BJ (cell line): ENCODE measurements around the gene DCANP1. TPM values are rescaled to one million over a fixed set of nuclear protein-coding genes. Genes with fewer than 3 reads are reported as not detected.
A peak's percentile ranks its signal among the peaks of the same experiment; 100 is the strongest.

Experiments used
- CTCF ChIA-PET: fragments of 350-600 bp; formaldehyde crosslinking; extraction: SDS; loops from one replicate; lab custom pipeline; 2021; ENCODE audit warnings: antibody characterized with exemption, inconsistent platforms; lab: Yijun Ruan, JAX
- POLR2A ChIA-PET: fragments of 300-600 bp; sonication (Branson Sonifier 250); formaldehyde crosslinking; extraction: SDS; loops from one replicate; lab custom pipeline; 2021; ENCODE audit warnings: antibody characterized with exemption; lab: Charles Lee
- DNase-seq: peaks from one replicate; pipeline ENCODE4 v3.0.0-alpha.2; 2011; ENCODE audit warnings: low read depth
- H3K27me3 ChIP-seq: 2 replicates; pipeline ENCODE4 v1.6.0; 2011; ENCODE audit warnings: low read length; ENCODE audit not compliant: control insufficient read depth, insufficient read depth
- H3K36me3 ChIP-seq: 2 replicates; pipeline ENCODE4 v1.5.1; 2011; ENCODE audit warnings: low read length; ENCODE audit not compliant: control insufficient read depth, insufficient read depth
- H3K4me3 ChIP-seq: 2 replicates; pipeline ENCODE4 v1.5.1; 2011; ENCODE audit warnings: low read depth, mild to moderate bottlenecking, control low read depth, low read length
- polyA plus RNA-seq: library from polyadenylated mRNA; depleted of rRNA; stranded (reverse); fragments of >200 nt; gene quantifications from 2 replicates; pipeline ENCODE4 v1.2.3, GENCODE V29; 2011
- TF ChIP-seq, protein P1 (sequence below): IDR thresholded peaks from 2 replicates; pipeline ENCODE4 v1.5.1; 2011; ENCODE audit warnings: low read depth, mild to moderate bottlenecking, control low read depth, inconsistent platforms, low read length, moderate library complexity; ENCODE audit not compliant: insufficient read depth

Gene DCANP1
- polyA plus RNA-seq, 1 experiment: not detected

DNA sequence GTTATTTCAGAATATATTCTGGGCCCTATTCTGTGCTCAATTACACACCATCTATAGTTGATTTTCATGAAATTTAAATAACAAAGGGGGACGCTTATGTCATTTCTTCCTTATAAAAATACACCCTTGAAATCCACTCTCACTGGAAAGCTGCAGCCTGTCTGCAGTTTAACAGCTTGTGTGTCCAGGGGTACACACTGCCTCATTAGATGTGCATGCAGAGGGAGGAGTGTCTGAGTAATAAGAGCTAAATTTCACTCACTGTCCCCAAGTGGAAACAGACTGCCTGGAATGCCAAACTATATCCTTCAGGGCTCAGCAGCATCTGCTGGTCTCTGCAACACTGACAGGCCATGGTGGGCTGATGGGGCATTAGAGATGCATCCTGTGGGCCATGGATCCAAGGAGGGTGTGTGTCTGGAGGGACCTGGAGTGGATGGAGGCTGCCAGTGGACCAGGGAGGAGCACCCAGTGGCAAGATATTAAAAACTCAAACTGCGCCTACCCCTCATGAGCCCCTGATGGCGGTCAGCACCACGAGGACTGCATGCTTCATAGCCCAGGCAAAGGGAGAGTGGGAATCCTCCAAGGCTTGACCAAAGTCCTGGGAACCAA, 20.8 kb upstream of the DCANP1 start:
- ChIA-PET POLR2A (no interaction called here), CTCF (interaction anchor here (1.6 to 26.3 kb wide), 5 partner anchors 10 to 95 kb away, joined by 4 to 1147 read pairs (median 17); partner anchors contain the start of gene CXCL14)
- no peak for DNase-seq
- H3K27me3 ChIP-seq: peaks cover 5% of the 10 kb centered on the region
- no peak overlapping the region for H3K4me3 ChIP-seq
- H3K36me3 ChIP-seq: no peaks in the 10 kb centered on the region
- TF ChIP-seq, protein P1, sequence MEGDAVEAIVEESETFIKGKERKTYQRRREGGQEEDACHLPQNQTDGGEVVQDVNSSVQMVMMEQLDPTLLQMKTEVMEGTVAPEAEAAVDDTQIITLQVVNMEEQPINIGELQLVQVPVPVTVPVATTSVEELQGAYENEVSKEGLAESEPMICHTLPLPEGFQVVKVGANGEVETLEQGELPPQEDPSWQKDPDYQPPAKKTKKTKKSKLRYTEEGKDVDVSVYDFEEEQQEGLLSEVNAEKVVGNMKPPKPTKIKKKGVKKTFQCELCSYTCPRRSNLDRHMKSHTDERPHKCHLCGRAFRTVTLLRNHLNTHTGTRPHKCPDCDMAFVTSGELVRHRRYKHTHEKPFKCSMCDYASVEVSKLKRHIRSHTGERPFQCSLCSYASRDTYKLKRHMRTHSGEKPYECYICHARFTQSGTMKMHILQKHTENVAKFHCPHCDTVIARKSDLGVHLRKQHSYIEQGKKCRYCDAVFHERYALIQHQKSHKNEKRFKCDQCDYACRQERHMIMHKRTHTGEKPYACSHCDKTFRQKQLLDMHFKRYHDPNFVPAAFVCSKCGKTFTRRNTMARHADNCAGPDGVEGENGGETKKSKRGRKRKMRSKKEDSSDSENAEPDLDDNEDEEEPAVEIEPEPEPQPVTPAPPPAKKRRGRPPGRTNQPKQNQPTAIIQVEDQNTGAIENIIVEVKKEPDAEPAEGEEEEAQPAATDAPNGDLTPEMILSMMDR: no peak

DNA sequence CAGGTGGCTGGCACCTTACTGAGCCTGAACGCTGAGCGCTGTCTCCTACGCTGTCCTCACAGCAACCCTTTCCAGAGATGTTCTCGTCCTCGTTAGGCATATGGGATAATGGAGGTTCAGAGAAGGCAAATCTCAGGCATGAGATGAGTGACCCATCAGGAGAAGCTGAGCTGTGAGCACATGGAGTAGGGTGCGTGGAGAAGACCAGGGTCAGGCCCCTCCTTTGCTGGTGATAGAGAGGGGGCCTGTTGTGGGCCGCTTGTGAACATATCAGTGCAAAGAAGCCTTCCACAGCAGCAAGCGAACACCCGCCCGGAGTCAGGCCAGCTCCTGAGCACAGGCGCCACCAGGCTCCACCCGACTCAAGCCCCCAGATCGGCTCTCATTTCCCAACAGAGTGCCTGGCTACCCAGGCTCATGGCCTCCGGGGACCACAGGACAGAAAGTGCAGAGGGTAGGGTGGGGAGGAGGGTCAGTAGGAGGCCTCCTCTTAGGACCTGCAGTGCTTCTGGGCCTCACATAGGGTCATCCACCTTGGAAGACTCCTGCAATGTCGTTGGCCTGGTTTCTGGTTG, 20.0 kb upstream of the DCANP1 start:
- Histone ChIP-seq H3K27me3 (peaks cover 7% of the 10 kb centered on the region), H3K4me3 (no peak overlapping the region), H3K36me3 (no peaks in the 10 kb centered on the region)
- no peak for DNase-seq
- TF ChIP-seq, protein P1: no peak
- ChIA-PET POLR2A (interaction anchor here (1.6 kb wide), 1 partner anchor 84 kb away, joined by 4 read pairs; no protein-coding TSS in a partner anchor), CTCF (interaction anchor here (1.2 to 26.3 kb wide), 11 partner anchors 10 to 96 kb away, joined by 3 to 1147 read pairs (median 14); partner anchors contain the start of gene CXCL14)

DNA sequence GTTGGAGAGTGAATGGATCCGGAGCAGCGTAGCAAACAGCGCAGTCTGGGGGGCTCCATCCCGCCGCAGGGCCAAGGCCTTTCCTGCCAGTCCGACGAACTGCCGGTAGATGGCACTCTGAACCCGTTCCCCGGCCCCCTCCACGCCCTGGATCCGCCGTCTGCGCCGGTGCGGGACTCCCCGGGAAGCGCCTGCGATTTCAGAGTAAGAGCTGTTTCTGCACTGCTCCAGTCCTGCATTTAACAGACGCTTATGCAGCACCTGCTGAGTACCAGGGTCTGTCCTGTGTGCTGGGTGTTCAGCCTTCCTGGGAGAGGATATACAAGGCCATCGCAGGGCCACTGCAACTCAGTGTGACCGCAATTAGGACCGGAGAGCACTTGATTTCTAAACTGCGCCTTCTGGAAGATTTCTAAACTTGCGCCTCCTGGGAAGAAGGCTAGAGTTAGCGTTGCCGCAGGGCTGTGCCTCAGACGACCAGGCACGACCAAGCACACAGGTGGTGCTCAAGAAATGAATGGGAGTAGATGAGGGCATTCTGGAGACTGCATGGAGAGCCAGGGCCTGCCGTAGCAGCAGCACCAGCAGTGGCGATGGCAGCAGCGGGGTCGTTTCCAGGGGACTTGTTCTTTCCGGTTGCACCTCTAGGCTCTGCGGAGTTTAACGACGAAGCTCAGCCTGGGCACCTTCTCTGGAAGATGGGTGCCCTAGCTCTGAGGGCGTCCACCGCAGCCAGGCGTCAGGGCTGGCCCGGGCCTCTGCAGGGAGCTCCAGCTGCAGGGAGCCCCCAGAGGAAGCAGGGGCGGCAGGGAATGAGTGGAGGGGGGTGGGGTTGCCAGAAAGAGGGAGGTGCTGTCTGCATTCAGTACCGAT, 19.3 kb upstream of the DCANP1 start:
- DNase-seq: no peak
- no peak overlapping the region for H3K4me3 ChIP-seq
- H3K27me3 ChIP-seq: peaks cover 5% of the 10 kb centered on the region
- H3K36me3 ChIP-seq: no peaks in the 10 kb centered on the region
- ChIA-PET CTCF (interaction anchor here (0.5 to 26.3 kb wide), 30 partner anchors 10 to 364 kb away, joined by 3 to 1147 read pairs (median 4); partner anchors contain the start of genes CXCL14 and DCANP1), POLR2A (interaction anchor here (0.6 to 1.6 kb wide), 2 partner anchors 66 to 85 kb away, joined by 4 read pairs; no protein-coding TSS in a partner anchor)
- TF ChIP-seq, protein P1: peak; percentile 95

DNA sequence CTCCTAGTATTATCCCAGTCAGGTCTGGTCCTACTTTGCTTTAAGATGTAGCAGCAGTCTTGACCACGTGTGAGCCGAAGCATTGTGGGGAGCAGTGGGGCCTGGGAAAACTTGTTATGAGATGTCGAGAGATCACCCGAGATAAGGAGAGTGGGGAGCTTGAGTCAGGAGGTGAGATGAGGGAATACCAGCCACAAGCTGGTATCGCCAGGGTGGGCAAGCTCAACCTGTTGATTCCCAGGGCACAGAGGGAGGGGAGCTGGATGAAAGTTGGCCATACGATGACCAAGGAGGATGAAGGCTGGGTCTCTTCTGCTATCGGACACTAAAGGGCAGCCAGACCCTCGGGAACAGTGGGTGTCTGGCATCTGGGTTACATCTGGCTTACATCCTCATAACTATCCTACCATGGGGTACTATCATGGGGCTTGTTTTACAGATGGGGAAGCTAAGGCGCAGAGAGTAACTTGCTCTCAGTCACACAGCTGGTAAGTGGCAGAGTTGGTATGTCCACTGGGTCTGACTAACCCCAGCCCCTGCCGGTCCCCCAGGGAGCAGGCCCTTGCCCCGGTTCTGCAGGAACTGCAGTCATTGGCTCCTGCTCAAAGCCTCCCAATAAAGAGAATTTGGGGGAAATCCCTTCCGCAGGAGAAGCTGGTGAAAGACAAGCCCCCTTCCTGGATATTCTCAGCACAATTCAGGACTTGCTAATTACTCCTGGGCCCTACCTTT, 18.4 kb upstream of the DCANP1 start:
- TF ChIP-seq, protein P1: no peak
- Histone ChIP-seq H3K4me3 (no peak overlapping the region), H3K36me3 (no peaks in the 10 kb centered on the region), H3K27me3 (peaks cover 5% of the 10 kb centered on the region)
- no peak for DNase-seq
- ChIA-PET POLR2A (interaction anchor here (1.6 kb wide), 1 partner anchor 86 kb away, joined by 4 read pairs; no protein-coding TSS in a partner anchor), CTCF (interaction anchor here (0.5 to 26.3 kb wide), 31 partner anchors 9 to 746 kb away, joined by 3 to 1147 read pairs (median 4); partner anchors contain the start of genes CXCL14 and DCANP1)
